Measurements from ENCODE around the gene ARMC9. TPM values are rescaled to one million over a fixed set of nuclear protein-coding genes. Genes with fewer than 3 reads are reported as not detected.
"Not testable (repeated sequence)": the region's sequence is repeated elsewhere in the genome, so short reads cannot be mapped to it uniquely, and the experiment has no call there.

The ARMC9 gene
- total RNA-seq, 1 donor from 2014 or later: 67.8 TPM

GRCh38 chr2:231360881-231361371 is 162.5 kb downstream of the ARMC9 start:
- no peak for DNase-seq (ENCODE audit: low read depth)

GRCh38 chr2:231361701-231362554 is 163.5 kb downstream of the ARMC9 start:
- DNase-seq (ENCODE audit: low read depth): no peak

GRCh38 chr2:231362555-231363184 is 164.2 kb downstream of the ARMC9 start:
- no peak for DNase-seq (ENCODE audit: low read depth)

- DNase-seq (ENCODE audit: low read depth): no peak
Observed at GRCh38 chr2:231364061-231364460, 165.6 kb downstream of the ARMC9 start.

GRCh38 chr2:231364961-231365810 is 166.8 kb downstream of the ARMC9 start:
- peak; percentile 63 for DNase-seq (ENCODE audit: low read depth)

- DNase-seq (ENCODE audit: low read depth): no peak
Observed at GRCh38 chr2:231367178-231367577, 168.7 kb downstream of the ARMC9 start.

GRCh38 chr2:231369580-231370428 is 171.4 kb downstream of the ARMC9 start:
- no peak for DNase-seq (ENCODE audit: low read depth)

- DNase-seq (ENCODE audit: low read depth): no peak
Observed at GRCh38 chr2:231370429-231370748, 172.0 kb downstream of the ARMC9 start.

GRCh38 chr2:231370749-231371429 is 172.5 kb downstream of the ARMC9 start:
- DNase-seq (ENCODE audit: low read depth): no peak

- DNase-seq (ENCODE audit: low read depth): no peak
Observed at GRCh38 chr2:231371430-231372054, 173.1 kb downstream of the ARMC9 start.

- DNase-seq (ENCODE audit: low read depth): no peak
Observed at GRCh38 chr2:231372326-231372725, 173.9 kb downstream of the ARMC9 start.

GRCh38 chr2:231373184-231373583 is 174.8 kb downstream of the ARMC9 start:
- no peak for DNase-seq (ENCODE audit: low read depth)

- no peak for DNase-seq (ENCODE audit: low read depth)
Observed at GRCh38 chr2:231373786-231374349, 175.4 kb downstream of the ARMC9 start.

- DNase-seq (ENCODE audit: low read depth): no peak
Observed at GRCh38 chr2:231374771-231375170, 176.3 kb downstream of the ARMC9 start.

GRCh38 chr2:231375994-231376615 is 177.7 kb downstream of the ARMC9 start:
- DNase-seq (ENCODE audit: low read depth): not testable (repeated sequence)

GRCh38 chr2:231376857-231377256 is 178.4 kb downstream of the ARMC9 start:
- no peak for DNase-seq (ENCODE audit: low read depth)

- no peak for DNase-seq (ENCODE audit: low read depth)
Observed at GRCh38 chr2:231378026-231378722, 179.7 kb downstream of the ARMC9 start.

GRCh38 chr2:231379266-231380215 is 181.1 kb downstream of the ARMC9 start:
- DNase-seq (ENCODE audit: low read depth): no peak

Data from renal cortical epithelial cell (primary cell).